BLaER1 treated with 17β-estradiol and CSF1 and Interleukin-3, amounts not matched to agents 10 nM and 100 nM (cell line): Measurements from ENCODE around the gene TRIB2.
"Not testable (repeated sequence)": the region's sequence is repeated elsewhere in the genome, so short reads cannot be mapped to it uniquely, and the experiment has no call there.

Experiments used
- H3K27ac ChIP-seq, 11 experiments: shearing (Covaris generic); formaldehyde crosslinking; 2 replicates each; pipeline ENCODE4 v1.8.1; 2022
- H3K27me3 ChIP-seq, 11 experiments: shearing (Covaris generic); formaldehyde crosslinking; 2 replicates each; pipeline ENCODE4 v1.8.1; 2022
- H3K36me3 ChIP-seq, 11 experiments: shearing (Covaris generic); formaldehyde crosslinking; 2 replicates each; pipeline ENCODE4 v1.8.1; 2022
- H3K4me1 ChIP-seq, 10 experiments: shearing (Covaris generic); formaldehyde crosslinking; 2 replicates each; pipeline ENCODE4 v1.8.1; 2022
- H3K4me2 ChIP-seq, 11 experiments: shearing (Covaris generic); formaldehyde crosslinking; 2 replicates each; pipeline ENCODE4 v1.8.1; 2022
- H3K4me3 ChIP-seq, 10 experiments: shearing (Covaris generic); formaldehyde crosslinking; 2 replicates each; pipeline ENCODE4 v1.8.1; 2022
- H3K9ac ChIP-seq, 11 experiments: shearing (Covaris generic); formaldehyde crosslinking; 2 replicates each; pipeline ENCODE4 v1.8.1; 2022
- H3K9me3 ChIP-seq, 11 experiments: shearing (Covaris generic); formaldehyde crosslinking; replicated peaks in 1 of 11; 2 replicates each; pipeline ENCODE4 v1.8.1; 2022
- H4K20me1 ChIP-seq, 11 experiments: shearing (Covaris generic); formaldehyde crosslinking; 2 replicates each; pipeline ENCODE4 v1.8.1; 2022
- Cebpa-rat ChIP-seq, 11 experiments: shearing (Covaris generic); IDR thresholded peaks; 2 replicates each; pipeline ENCODE4 v1.8.1; 2022

Gene TRIB2

DNA sequence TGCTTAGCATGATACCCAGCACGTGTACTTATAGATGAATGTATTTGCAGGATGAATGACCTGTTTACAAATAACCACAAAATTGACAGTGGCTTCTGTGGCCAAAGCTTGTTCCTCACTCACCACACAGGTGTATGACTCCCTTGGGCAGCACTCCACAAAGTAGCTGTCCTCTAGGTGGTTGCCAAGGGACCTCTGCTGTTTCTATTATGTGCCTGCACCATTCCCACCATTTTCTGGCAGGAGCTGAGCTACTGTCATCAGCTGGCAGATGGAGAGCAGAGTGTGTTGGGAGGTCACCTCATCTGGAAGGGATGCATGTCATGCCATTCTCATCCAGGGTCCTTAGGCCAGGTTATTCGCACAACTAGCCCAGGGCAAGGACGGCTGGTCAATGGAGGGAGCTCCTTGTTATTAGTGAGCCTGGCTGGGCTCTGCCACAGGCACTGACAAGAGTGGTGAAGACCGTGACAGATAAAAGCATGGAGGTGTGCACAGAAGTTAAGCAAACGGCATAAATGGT is 37.1 kb upstream of the TRIB2 start:
- peaks cover 15 to 32% (median 24%) of the 10 kb centered on the region in 11 experiments for H3K9me3 ChIP-seq
- no peak overlapping the region for H3K4me2 ChIP-seq
- no peaks in the 10 kb centered on the region for H3K4me1 ChIP-seq
- no peak overlapping the region for H3K4me3 ChIP-seq
- H3K9ac ChIP-seq, result no peak overlapping the region
- no peaks in the 10 kb centered on the region for H3K36me3 ChIP-seq
- H4K20me1 ChIP-seq, result no peaks in the 10 kb centered on the region; a peak in 1 of 22 replicates
- H3K27ac ChIP-seq, result no peak overlapping the region
- TF ChIP-seq Cebpa-rat (IDR thresholded peaks at IDR 0.05), result no peak
- H3K27me3 ChIP-seq, result peaks cover 0 to 7% (median 0%) of the 10 kb centered on the region in 11 experiments; a peak in 3 of 22 replicates

DNA sequence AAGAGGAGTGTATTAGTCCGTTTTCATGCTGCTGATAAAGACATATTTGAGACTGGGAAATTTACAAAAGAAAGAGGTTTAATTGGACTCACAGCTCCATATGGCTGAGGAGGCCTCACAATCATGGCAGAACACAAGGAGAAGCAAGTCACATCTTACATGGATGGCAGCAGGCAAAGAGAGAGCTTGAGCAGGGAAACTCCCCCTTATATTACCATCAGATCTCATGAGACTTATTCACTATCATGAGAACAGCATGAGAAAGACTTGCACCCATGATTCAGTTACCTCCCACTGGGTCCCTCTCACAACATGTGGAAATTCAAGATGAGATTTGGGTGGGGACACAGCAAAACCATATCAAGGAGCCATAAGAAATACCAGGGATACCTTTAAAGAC is 36.6 kb upstream of the TRIB2 start:
- not testable (repeated sequence) for H3K9ac ChIP-seq, H3K27me3 ChIP-seq, H3K4me2 ChIP-seq, H3K36me3 ChIP-seq, H3K4me3 ChIP-seq, H3K27ac ChIP-seq, H4K20me1 ChIP-seq, H3K4me1 ChIP-seq
- H3K9me3 ChIP-seq, result peaks cover 15 to 32% (median 24%) of the 10 kb centered on the region in 11 experiments

DNA sequence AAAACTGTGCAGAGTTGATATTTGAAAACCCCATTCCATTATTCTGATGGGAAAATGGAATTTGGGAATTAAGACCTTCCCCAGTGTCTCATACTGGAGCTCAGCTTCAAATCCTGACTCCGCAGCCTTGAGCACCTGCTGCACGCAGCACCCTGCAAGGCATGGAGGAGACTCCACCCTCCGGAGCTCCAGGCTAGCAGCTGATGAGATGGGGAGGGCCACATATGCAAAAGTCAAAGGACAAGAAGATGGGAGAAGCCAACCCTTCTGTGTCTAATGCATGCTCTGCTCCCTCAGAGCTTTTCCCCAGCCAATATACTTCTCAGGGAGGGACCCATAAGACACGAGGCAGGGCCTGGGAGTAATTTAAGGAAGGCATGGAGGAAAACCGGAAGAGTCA is 34.7 kb upstream of the TRIB2 start:
- no peak overlapping the region for H3K9ac ChIP-seq
- no peak overlapping the region for H3K27ac ChIP-seq
- H3K4me3 ChIP-seq, result no peak overlapping the region
- H3K36me3 ChIP-seq, result no peaks in the 10 kb centered on the region
- peaks cover 0 to 9% (median 0%) of the 10 kb centered on the region in 11 experiments; a peak in 3 of 22 replicates for H3K27me3 ChIP-seq
- TF ChIP-seq Cebpa-rat (IDR thresholded peaks at IDR 0.05), result no peak
- H3K4me1 ChIP-seq, result no peaks in the 10 kb centered on the region
- peaks cover 15 to 32% (median 24%) of the 10 kb centered on the region in 11 experiments for H3K9me3 ChIP-seq
- no peak overlapping the region for H3K4me2 ChIP-seq
- H4K20me1 ChIP-seq, result no peaks in the 10 kb centered on the region; a peak in 1 of 22 replicates

DNA sequence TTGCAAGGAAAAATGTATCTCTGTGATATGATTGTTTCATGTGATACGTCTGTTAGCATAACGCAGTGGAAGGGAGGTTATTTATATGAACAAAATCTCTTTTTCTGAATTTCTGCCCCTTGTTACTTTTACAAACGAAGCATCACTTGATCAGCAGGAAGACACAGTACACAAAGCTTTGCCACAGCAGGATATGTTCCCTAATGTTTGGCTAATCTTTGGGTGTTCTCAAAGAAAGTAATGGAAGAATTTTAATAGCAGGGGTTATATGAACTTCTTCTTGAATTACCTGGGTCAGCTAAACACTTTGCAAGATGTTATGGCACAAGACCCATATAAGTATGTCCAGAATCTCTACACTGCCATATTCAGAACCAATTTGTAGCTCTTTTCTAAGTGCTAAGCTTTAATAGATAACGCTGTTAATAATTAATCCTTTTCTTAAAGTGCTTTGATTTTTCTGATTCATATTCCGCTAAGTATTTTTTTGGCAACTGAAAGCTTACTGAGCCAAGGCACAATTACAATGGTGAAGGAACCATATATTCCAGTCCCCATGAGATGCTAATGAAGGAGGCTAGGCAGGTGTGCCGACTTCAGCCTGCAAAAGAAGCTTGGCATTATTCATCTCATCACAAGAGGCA is 33.2 kb upstream of the TRIB2 start:
- Histone ChIP-seq H3K27me3 (peaks cover 0 to 9% (median 0%) of the 10 kb centered on the region in 11 experiments; a peak in 3 of 22 replicates), H4K20me1 (no peaks in the 10 kb centered on the region; a peak in 1 of 22 replicates), H3K36me3 (no peaks in the 10 kb centered on the region), H3K9me3 (peaks cover 15 to 32% (median 24%) of the 10 kb centered on the region in 11 experiments), H3K4me3 (no peak overlapping the region), H3K27ac (no peak overlapping the region), H3K4me2 (no peak overlapping the region), H3K4me1 (no peaks in the 10 kb centered on the region), H3K9ac (no peak overlapping the region)
- TF ChIP-seq Cebpa-rat (IDR thresholded peaks at IDR 0.05), result no peak

DNA sequence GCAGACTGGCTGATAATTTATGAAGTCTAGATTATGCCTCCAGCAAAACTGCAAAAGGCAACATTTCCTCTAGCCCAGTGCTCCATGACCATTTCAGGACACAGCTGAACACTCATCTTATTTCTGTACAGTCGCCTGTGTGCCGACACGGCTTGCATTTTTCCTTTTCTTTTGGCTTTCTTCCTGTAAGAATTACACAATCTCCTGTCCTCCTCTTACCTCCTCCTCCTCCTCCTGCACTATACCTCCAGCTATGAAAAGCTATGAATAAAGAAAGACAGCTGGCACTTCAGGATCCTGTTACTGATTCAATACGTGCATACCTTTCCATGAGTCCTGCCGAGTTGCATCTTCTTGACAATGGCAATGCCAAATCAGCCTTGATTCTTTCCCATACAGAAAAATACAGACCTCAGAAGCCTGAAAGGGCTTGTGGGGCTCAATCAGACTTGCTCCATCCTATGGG is 32.2 kb upstream of the TRIB2 start:
- no peak overlapping the region for H3K4me2 ChIP-seq

DNA sequence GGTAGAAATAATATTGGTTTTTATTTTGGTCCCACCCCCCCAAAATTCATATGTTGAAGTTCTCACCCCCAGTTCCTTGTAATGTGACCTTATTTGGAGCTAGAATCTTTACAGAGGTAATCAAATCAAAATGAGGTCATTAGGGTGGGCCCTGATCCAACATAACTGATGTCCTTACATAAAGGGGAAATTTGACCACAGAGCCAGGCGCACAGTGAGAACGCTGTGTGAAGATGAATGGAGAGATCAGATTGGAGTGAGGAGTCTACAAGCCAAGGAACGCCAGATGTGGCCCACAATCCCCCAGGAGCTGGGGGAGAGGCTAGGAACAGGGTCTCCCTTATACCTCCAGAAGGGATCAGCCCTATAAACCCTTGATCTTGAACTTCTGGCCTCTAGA is 31.6 kb upstream of the TRIB2 start:
- no peaks in the 10 kb centered on the region for H3K4me1 ChIP-seq
- H3K4me3 ChIP-seq, result no peak overlapping the region
- no peaks in the 10 kb centered on the region for H3K36me3 ChIP-seq
- H3K27ac ChIP-seq, result no peak overlapping the region
- peaks cover 16 to 25% (median 20%) of the 10 kb centered on the region in 11 experiments for H3K9me3 ChIP-seq
- no peak overlapping the region for H3K4me2 ChIP-seq
- H3K9ac ChIP-seq, result no peak overlapping the region
- no peak for TF ChIP-seq Cebpa-rat (IDR thresholded peaks at IDR 0.05)
- no peaks in the 10 kb centered on the region; a peak in 1 of 22 replicates for H4K20me1 ChIP-seq
- peaks cover 0 to 9% (median 0%) of the 10 kb centered on the region in 11 experiments; a peak in 3 of 22 replicates for H3K27me3 ChIP-seq

More for the DNA sequence above, 32.2 kb upstream of the TRIB2 start:
- Histone ChIP-seq H4K20me1 (no peaks in the 10 kb centered on the region; a peak in 1 of 22 replicates), H3K9me3 (peaks cover 16 to 26% (median 20%) of the 10 kb centered on the region in 11 experiments), H3K36me3 (no peaks in the 10 kb centered on the region), H3K27ac (no peak overlapping the region), H3K9ac (no peak overlapping the region), H3K4me3 (no peak overlapping the region), H3K4me1 (no peaks in the 10 kb centered on the region), H3K27me3 (peaks cover 0 to 9% (median 0%) of the 10 kb centered on the region in 11 experiments; a peak in 3 of 22 replicates)
- no peak for TF ChIP-seq Cebpa-rat (IDR thresholded peaks at IDR 0.05)

DNA sequence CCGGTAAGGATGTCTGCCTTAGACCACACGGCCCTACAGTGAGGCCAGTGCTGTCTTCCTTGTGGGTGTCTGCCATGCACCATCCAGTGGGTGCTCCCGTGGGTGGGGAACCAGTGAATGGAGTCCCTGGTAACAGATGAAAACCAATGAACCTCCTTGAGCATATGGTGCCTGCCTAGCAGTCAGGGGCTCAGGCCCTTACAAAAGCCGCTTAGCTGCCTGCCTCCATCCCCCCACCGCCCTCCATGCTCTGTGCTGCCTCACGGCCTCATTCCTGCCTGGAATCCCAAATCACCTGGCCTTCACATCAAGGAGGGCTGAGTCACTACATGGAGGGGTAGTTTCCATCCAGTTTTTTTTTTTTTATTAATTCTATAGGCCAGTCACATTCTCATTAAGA is 30.8 kb upstream of the TRIB2 start:
- H3K9me3 ChIP-seq, result peaks cover 11 to 23% (median 14%) of the 10 kb centered on the region in 11 experiments

DNA sequence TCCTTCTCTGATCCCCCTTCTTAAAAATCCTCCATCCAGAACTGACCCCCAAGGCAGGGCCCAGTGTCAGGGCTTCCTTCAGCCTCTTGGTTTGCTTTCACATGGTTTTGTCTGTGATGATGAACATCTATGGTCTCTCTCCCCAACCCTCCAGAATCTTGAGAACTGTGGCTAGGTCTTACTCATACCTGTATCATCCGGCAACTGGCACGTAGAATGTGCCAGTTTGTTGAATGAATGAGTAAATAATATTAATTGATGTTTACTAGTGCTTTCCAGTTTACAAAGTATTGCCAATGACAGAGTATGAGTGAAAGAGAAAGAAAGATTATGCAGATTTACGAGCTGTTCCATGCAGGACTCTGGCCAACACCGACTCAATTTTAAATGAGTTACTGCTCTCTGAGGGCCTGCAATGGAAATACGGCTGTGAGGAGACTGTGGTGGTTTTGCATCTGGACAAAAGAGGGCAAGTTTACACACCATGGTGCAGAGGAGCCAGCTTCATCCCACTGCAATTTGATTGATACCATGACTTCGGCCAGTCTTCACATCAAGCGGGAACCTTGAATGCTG is 29.9 kb upstream of the TRIB2 start:
- H3K4me1 ChIP-seq, result no peaks in the 10 kb centered on the region
- no peak overlapping the region for H3K4me3 ChIP-seq
- no peak for TF ChIP-seq Cebpa-rat (IDR thresholded peaks at IDR 0.05)
- no peak overlapping the region for H3K9ac ChIP-seq
- H3K27me3 ChIP-seq, result peaks cover 0 to 9% (median 0%) of the 10 kb centered on the region in 11 experiments; a peak in 3 of 22 replicates
- H3K27ac ChIP-seq, result no peak overlapping the region
- H3K9me3 ChIP-seq, result peaks cover 7 to 24% (median 18%) of the 10 kb centered on the region in 11 experiments; a peak in 21 of 22 replicates
- no peaks in the 10 kb centered on the region for H3K36me3 ChIP-seq
- H3K4me2 ChIP-seq, result no peak overlapping the region
- H4K20me1 ChIP-seq, result no peaks in the 10 kb centered on the region; a peak in 1 of 22 replicates

More for the DNA sequence above, 30.8 kb upstream of the TRIB2 start:
- no peaks in the 10 kb centered on the region for H3K36me3 ChIP-seq
- H4K20me1 ChIP-seq, result no peaks in the 10 kb centered on the region; a peak in 1 of 22 replicates
- H3K27ac ChIP-seq, result no peak overlapping the region
- H3K4me1 ChIP-seq, result no peaks in the 10 kb centered on the region
- H3K4me3 ChIP-seq, result no peak overlapping the region
- no peak overlapping the region for H3K4me2 ChIP-seq
- no peak overlapping the region for H3K9ac ChIP-seq
- no peak for TF ChIP-seq Cebpa-rat (IDR thresholded peaks at IDR 0.05)
- peaks cover 0 to 9% (median 0%) of the 10 kb centered on the region in 11 experiments; a peak in 3 of 22 replicates for H3K27me3 ChIP-seq

DNA sequence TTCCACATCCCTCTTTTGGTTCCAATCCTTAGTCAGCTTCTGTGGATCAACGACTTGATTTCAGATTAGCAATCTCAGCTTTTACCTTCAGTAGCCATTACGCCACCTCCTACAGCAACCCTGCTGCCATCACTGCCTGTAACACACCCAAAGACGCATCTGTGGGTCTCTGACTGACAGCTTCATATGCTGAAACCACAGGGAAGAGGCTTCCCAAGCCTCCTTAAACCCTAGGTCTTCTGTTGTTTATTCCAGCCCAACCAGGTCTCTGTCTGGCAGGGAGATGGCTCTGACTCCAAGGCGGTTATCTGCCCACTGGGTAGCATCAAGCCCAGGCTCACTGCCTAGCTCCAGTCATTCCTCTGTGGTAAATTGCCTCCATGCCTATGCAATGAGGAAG is 28.6 kb upstream of the TRIB2 start:
- H3K27ac ChIP-seq, result no peak overlapping the region
- no peaks in the 10 kb centered on the region; a peak in 1 of 22 replicates for H4K20me1 ChIP-seq
- no peaks in the 10 kb centered on the region for H3K4me1 ChIP-seq
- H3K9me3 ChIP-seq, result peaks cover 17 to 37% (median 28%) of the 10 kb centered on the region in 11 experiments; a peak in 21 of 22 replicates
- H3K4me3 ChIP-seq, result no peak overlapping the region
- H3K9ac ChIP-seq, result no peak overlapping the region
- H3K27me3 ChIP-seq, result peaks cover 0 to 9% (median 0%) of the 10 kb centered on the region in 11 experiments; a peak in 3 of 22 replicates
- H3K36me3 ChIP-seq, result no peaks in the 10 kb centered on the region
- H3K4me2 ChIP-seq, result no peak overlapping the region
- no peak for TF ChIP-seq Cebpa-rat (IDR thresholded peaks at IDR 0.05)
